Stimulated activated CD4-positive, alpha-beta T cell treated with anti-CD3 and anti-CD28 coated beads, Interleukin-2, amount 100 ng/mL, for 4 hours (primary cell): ENCODE data around the gene FANK1.
"Not testable (repeated sequence)": the region's sequence is repeated elsewhere in the genome, so short reads cannot be mapped to it uniquely, and the experiment has no call there.

Experiments used
- DNase-seq: peaks from one replicate; pipeline ENCODE4 v3.0.0-alpha.2; 2020; ENCODE audit warnings: low read depth

FANK1 gene

GRCh38 chr10:125889441-125889840 is 6.9 kb upstream of the FANK1 start:
- not testable (repeated sequence) for DNase-seq

- DNase-seq: not testable (repeated sequence)
These were observed 4.0 kb upstream of the FANK1 start for GRCh38 chr10:125892402-125892801.

- DNase-seq: not testable (repeated sequence)
These were observed 2.2 kb upstream of the FANK1 start for GRCh38 chr10:125894176-125894575.

- peak; percentile 16 for DNase-seq
These were observed 955 bp upstream of the FANK1 start for GRCh38 chr10:125895130-125896087.

GRCh38 chr10:125897317-125897716 is 953 bp downstream of the FANK1 start:
- not testable (repeated sequence) for DNase-seq

GRCh38 chr10:125900963-125901362 is 4.6 kb downstream of the FANK1 start:
- DNase-seq: not testable (repeated sequence)

- not testable (repeated sequence) for DNase-seq
These were observed 6.8 kb downstream of the FANK1 start for GRCh38 chr10:125903135-125903640.

- DNase-seq: not testable (repeated sequence)
These were observed 9.0 kb downstream of the FANK1 start for GRCh38 chr10:125905069-125905994.

GRCh38 chr10:125907598-125907997 is 11.2 kb downstream of the FANK1 start:
- not testable (repeated sequence) for DNase-seq

- not testable (repeated sequence) for DNase-seq
These were observed 12.4 kb downstream of the FANK1 start for GRCh38 chr10:125908813-125909212.

- not testable (repeated sequence) for DNase-seq
These were observed 13.1 kb downstream of the FANK1 start for GRCh38 chr10:125909491-125909890.

GRCh38 chr10:125911145-125911544 is 14.8 kb downstream of the FANK1 start:
- DNase-seq: no peak

- DNase-seq: no peak
These were observed 15.6 kb downstream of the FANK1 start for GRCh38 chr10:125911990-125912389.

GRCh38 chr10:125913277-125913676 is 16.9 kb downstream of the FANK1 start:
- not testable (repeated sequence) for DNase-seq

- no peak for DNase-seq
These were observed 20.6 kb downstream of the FANK1 start for GRCh38 chr10:125916977-125917376.

GRCh38 chr10:125917704-125918361 is 21.5 kb downstream of the FANK1 start:
- not testable (repeated sequence) for DNase-seq

- not testable (repeated sequence) for DNase-seq
These were observed 25.4 kb downstream of the FANK1 start for GRCh38 chr10:125921643-125922306.

- DNase-seq: no peak
These were observed 29.0 kb downstream of the FANK1 start for GRCh38 chr10:125925262-125925834.

- DNase-seq: no peak
These were observed 29.9 kb downstream of the FANK1 start for GRCh38 chr10:125926247-125926646.

GRCh38 chr10:125927265-125927664 is 30.9 kb downstream of the FANK1 start:
- not testable (repeated sequence) for DNase-seq
